NCI-H146 treated with DMSO at 0.1 percent for 48 hours (cell line): ENCODE data around the gene PCDH9.
"Not testable (repeated sequence)": the region's sequence is repeated elsewhere in the genome, so short reads cannot be mapped to it uniquely, and the experiment has no call there.

Source experiments
- DNase-seq: peaks from one replicate; lab custom pipeline; 2025; ENCODE audit not compliant: unreplicated experiment; lab: John Stamatoyannopoulos, UW

PCDH9 gene

DNA sequence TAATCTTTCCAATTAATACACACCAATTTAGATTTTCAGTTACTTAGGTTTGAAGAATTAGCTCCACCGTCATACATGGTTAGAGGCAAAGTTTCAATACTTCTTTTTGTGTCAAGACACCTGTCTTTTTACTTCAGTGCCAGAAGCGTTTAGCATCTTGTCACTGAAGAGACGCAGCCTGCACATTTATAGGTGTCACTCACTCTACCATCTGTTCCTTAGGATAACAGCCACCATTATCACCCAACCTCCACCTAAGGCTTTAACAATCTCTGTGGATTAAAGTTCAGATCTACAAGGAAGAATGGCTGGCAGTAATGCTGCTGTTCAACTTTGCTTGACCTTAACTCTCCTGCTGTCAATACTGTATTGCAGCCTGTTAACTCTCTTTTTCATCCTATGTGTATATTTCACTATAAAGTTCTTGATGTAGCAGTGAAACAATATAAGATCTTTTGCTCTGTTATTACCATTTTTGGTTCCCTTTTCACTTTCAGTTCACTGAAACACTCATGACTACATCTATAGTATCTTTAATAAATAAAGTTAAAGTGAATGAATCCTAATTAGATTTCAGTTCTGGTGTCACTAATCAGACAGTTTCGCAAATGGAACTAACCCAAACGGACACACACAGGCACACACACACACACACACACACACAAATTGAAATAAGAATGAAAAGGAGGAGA, 435.6 kb downstream of the PCDH9 start:
- no peak for DNase-seq

DNA sequence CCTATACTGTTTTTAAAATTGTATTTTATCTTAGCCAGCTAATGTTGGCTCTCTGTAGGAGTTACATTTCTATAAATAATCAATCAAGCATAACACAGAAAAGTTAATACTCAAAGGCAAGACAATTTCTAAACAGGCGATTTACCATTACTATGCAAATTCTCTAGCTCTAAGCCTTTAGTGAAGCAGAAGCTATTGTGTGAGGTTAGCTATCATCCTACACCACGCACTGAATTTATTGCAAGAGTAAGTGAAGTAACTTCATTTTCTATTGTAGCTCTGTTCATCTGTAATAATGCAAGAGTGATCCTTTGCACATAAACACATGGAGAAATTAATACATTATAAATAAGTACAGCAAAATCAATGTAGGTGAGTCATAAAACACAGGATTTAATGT, 439.3 kb downstream of the PCDH9 start:
- DNase-seq = no peak

DNA sequence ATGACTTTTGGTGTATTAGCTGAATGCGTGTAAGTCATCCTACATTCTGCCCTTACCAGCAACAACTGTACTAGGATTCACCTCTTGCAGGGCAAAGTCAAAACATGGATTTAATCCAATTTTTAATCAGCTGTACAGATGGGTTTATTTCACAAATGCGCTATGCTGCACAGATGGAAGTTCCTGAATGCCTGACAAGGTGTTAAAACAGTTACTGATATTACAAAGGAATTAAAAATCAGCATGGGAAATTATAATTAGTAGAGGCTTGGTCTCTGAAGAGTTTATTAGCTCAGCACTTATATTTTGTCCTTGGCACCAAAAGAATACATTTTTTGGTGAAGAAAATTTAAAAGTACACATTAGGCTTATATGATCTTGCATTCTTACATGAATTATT, 448.9 kb downstream of the PCDH9 start:
- no peak for DNase-seq

DNA sequence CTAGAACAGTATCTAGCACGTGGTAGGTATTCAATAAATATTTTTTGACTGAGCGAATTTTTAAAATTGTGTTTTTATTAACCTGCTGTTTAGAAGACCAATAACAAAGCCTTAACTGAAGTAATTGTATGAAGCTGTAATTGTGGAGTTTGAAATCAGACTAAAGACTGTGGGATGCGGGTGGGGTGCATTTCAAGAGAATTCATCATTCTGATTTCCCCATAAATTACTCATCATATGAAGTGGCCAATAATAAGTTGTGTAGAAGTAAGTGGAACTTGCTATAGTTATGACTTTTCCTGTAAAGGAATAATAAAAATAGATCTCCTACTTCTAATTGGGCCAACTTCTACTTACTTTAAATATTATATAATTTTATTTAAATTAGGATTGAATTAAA, 449.3 kb downstream of the PCDH9 start:
- DNase-seq = no peak

DNA sequence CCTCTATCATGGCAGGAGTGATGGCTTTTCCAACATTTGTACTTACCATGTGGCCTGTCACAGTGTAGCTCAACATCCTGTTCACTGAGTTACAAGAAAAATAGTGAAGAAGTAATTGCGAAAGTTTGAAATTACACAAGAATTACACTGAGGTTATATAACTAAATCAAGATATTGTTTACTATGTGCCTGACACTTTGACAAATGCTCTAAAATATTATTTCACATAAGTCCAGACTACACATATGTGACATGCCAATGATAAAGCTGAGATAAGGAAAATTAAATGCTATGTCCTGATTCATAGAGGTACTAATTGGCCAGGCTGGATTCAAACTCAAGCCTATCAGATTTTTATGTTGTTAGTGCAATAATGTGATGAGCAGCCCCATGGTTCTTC, 451.7 kb downstream of the PCDH9 start:
- DNase-seq = no peak

DNA sequence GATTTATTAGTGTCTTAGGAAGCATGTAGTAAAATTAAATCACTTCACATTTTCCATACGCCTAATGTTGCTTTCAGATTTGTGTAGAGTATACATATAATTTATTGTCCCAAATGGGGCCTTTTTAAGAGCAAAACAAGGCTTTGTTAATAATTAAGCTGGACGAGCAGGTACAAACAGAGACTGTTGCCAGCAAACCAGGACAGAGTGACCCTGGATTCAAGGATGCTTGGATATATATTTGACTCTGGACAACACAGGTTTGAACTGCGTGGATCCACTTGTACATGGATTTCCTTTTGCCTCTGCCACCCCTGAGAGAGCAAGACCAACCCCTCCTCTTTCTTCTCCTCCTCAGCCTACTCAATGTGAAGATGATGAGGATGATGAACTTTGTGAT, 454.9 kb downstream of the PCDH9 start:
- DNase-seq = no peak

DNA sequence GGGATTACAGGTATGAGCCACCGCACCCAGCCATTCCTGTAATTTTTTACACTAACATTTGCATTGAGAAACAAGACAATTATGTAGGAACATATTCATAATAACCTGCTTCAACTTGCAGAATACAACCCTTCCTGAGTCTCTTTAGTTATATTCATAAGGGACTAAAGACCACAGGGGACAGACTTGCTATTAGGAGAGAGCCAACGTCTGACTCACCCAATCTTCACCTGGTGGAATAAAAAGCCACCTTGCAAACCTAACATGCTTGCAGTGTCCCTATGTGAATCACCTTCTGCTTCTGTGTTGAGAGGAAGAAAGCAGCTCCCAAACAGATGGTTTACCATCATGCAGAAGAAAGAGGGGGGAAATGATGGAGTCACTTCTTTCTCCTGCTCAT, 456.1 kb downstream of the PCDH9 start:
- DNase-seq = no peak

DNA sequence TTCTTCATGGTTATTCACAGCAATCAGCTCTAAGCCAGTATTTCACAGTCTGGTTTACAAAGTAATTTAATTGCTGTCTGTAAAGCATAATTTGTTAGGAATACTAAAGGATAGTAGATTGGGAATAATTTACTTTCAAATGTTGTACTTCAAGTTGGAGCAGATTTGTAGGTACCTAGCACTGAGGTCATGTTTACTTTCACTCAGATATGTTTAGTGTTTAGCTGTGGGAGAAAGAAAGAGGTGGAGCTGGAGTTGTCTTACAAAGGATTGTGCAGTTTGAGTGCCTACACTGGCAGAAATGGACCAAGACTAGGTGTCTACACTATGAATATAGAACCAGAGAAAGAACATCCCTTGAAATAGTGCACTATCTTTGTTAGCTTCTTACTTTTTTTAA, 464.6 kb downstream of the PCDH9 start:
- no peak for DNase-seq

DNA sequence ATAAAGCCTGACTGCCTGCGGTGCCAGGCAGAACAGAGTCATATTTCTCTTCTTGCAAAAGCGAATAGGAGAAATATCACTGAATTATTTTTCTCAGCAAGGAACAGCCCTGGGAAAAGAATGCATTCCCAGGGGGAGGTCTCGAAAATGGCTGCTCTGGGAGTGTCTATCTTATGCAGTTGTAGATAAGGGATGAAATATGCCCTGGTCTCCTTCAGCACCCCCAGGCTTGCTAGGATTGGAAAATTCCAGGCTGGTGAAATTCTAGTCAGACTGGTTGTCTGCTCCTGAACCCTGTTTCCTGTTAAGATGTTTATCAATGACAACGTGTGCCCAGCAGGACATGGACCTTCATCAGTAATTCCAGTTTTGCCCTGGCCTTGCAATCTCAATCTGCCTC, 469.5 kb downstream of the PCDH9 start:
- not testable (repeated sequence) for DNase-seq

DNA sequence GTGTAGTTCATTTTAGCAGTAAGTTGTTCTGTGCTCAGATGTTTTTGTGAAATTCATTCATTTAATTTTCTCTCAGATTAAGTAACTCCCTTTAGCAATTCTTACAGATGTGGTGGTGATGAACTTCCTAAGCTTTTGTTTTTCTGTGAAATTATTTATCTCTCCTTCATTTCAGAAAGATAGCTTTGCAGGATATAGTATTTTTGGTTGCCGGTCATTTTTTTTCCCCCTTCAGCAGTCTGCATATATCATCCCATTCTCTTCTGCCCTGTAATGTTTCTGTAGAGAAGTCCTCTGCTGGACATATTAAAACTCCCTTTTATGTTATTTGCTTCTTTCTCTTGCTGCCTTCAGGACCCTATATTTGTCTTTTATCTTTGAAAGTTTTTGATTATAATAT, 470.2 kb downstream of the PCDH9 start:
- no peak for DNase-seq

DNA sequence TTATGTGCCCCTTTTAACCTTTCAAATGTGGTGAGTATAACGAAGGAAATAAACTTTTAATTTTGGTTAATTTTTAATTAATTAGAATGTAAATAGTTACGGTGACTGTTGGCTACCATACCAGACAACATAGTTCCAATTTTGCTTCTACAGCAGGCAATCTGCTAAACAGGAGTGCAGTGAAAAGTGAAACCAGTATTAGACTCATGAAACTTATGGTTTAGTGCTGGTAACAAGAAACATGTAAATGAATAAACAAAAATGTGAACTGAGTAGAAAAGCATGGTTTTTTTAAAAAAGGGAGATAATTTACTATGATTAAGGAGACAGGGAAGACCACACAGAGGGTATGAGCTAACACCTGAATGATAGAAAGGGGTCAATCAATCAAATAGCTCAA, 478.4 kb downstream of the PCDH9 start:
- no peak for DNase-seq

DNA sequence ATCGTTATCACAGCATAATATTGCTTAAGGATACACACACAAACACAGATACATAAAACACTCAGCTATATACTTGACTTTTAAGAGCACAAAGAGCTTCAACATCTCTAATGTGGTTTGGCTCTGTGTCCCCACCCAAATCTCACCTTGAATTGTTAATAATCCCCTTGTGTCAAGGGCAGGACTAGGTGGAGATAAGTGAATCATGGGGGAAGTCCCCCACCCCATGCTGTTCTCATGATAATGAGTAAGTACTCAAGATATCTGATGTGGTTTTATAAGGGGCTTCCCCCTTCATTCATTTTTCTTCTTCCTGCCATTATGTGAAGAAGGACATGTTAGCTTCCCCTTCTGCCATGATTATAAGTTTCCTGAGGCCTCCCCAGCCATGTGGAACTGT, 481.4 kb downstream of the PCDH9 start:
- DNase-seq = no peak

DNA sequence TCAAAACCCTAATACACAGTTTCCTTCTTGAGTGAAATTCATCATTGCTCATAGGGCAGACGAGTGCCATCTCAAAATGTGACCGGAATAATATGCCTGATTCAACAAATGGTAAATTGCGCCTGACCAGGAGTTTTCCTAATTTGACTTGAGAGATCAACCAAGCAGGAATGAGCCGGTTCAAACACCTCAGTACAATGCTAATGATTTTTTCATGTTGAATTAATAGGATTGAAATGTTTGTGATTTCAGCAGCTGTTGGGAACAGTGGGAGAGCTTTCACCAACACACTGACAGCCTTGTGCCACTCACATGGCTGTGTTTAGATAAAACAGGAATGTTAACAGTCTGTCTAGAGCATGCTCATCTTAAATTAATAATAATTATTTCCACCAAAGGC, 484.8 kb downstream of the PCDH9 start:
- peak; percentile 62 for DNase-seq

DNA sequence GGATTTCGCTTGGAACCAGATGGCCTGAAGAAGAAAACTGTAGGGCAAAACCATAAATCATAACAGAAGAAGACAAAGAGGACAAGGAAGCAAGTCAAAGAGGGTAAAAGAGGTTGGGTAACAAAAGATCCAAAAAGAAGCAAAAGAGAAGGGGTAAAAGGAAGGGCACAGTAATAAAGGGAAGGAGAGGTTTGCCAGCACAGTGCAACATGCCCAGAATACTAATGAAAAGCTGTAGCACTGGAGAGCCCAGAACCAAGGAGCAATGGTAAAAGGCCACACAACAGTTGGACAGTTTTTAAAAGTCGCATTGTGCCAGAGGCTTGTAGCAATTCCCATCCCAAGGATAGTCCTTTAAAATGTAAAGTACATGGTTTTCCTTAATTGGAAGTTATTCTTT, 506.6 kb downstream of the PCDH9 start:
- no peak for DNase-seq

DNA sequence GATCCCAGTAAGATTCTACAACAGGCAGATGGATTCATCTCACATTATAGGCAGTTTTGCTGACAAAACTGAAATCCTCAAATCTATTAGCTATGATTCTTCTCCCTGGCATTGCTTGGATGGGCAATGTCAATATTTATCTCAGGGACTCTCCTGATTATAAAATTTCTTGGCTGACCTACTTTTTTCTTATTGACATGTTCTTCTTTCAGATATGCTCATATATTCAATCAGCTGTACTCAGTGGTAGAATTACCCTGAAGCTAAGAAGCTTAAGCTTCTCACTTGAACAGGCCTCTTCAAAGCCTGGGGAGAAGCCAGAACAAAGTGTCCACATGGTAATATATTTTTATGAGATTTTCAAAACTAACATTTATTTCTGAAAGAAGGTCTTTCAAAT, 513.6 kb downstream of the PCDH9 start:
- DNase-seq = no peak

DNA sequence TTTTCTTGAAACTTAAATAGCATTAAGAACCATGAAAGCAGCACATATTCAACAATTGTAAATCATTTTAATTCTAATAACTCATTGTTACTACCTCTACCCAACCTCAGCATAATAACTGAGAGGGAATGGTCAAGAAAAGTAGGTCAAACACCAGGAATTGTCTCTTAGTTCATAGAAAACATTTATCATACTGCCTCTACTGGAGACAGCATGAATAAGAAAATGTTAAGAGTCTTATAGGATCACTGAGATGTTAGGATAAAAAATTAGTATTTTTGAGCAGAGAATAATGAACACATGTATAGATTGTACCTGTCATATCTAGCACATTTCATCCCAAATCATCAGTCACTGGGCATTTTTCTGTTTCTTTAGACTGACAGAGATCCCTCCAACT, 515.3 kb downstream of the PCDH9 start:
- no peak for DNase-seq

DNA sequence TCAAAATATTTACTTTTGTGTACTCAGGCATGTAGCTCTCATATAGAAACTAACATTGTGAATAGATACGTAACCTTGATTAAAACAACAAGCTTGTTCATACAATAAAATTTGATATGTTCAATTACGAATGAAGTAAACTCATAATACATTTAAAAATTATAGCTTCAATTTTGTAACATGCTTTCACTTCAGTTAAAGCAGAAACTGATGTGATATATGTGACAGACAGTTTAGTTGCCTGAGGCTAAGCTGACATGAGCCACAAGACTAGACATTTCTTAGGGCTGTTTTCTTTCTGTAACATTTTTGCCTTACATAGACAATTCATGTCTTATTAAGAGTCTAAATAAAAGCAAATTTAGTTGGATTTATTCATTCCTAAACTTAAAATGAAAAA, 526.0 kb downstream of the PCDH9 start:
- DNase-seq = no peak

DNA sequence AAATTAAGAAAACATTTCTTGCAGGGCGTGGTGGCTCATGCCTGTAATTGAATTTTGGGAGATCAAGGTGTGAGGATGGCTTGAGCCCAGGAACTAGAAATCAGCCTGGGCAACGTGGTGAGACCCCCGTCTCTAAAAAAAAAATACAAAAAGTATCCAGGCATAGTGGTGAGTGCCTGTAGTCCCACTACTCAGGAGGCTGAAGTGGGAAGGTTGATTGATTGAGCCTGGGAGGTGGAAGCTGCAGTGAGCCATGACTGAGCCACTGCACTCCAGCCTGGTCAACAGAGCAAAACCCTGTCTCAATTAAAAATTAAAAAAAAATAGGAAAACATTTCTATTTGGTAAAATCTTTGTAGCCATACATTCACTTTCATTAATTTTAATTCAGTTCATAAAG, 526.5 kb downstream of the PCDH9 start:
- DNase-seq = no peak

DNA sequence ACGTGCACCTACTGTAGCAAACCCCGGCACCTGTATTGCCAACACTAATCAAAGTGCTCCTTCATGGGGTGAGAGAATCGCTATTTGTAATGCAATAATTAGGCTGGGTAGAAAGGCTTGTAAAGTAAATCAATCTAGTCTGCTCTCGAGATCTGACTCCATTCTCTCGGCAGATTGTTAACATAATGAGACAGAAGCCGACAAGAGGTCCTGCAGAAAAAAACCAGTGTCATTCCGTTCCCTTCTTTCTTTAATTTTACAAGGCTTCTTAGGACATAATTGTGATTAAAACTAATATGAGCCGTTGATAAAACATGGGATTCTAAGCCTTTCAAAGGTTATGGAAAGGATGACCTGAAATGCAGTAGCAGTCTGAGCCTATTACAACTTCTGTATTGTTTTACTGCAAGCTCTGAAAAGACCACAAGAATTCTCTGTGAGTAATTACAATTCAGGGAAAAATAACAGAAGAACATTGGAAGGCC, 530.0 kb downstream of the PCDH9 start:
- no peak for DNase-seq

DNA sequence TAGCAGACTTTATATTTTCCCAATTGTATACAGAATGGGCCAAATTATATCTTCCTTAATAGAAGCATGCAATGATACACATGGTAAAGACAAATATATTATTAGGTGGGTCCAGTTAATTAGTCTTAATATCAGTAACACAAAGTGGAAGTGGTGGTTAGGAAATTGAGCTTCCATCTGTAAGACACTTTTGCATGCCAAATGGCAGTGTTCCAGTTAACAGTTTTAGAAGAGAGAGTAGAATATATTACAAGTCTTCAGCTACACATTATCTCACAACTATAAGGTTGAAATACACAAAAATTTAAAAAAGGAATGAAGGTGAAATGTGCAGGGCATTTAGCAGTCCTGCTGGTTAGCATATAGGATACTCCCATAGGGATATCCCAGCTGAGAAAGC, 536.5 kb downstream of the PCDH9 start:
- no peak for DNase-seq

DNA sequence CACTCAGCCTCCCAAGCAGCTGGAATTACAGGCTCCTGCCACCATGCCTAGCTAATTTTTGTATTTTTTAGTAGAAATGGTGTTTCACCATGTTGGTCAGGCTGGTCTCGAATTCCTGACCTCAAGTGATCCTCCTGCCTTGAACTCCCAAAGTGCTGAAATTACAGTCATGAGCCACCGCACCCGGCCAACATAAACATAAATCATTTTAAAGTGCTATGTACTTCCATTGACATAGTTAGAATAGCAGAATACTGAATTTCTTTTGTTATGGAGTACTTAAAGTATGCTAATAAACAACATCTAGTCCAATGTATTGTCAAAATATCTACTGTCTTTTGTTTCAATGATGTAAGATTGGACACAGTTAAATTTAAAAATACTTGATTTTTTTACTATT, 539.0 kb downstream of the PCDH9 start:
- no peak for DNase-seq

DNA sequence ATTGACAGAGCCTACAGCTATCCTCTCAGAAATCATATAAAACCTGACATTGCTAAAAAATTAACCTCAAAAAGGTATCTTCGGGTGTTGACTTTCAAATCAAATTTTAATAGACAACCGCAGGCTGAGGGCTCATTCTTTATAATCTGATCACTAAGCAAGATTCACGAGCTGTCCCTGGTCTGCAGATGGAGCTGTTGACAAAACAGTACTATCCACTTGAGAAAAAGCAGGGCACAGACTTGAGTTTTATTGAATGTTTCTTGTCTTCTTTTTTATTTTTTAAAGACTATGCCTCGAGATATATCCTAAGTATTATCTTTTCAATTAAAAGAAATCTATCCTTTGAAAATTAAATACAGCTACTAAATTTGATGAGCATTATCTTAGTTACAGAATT, 540.5 kb downstream of the PCDH9 start:
- no peak for DNase-seq

DNA sequence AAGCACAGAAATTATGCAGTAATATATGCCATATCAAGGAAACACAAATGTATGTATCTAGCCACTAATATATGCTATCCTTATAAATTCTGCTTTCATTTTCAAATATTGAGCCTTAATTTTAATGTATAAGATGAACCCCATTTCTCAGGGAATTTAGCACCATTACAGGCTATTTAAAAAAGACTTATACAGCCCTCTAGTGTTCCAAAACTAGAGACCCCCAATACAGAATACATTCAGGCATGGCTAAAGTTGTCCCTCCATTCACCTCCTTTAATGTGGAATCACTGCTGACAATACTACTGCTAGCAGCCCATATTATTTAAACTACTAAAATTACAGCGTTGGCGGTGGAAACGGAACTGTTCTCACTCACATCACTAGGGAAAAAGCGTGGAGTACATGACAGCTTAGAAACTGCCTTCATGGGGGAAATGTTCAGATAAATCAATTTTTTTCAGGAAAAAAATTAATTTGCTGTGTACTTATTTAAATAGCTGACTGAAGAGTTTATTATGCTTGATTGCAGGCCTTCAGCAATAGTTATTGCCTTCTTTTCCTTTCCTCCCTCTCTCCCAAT, 541.0 kb downstream of the PCDH9 start:
- no peak for DNase-seq
